Psoas muscle (tissue), 8 donors: Measurements from ENCODE around the gene SIGLEC6. TPM values are rescaled to one million over a fixed set of nuclear protein-coding genes. Genes with fewer than 3 reads are reported as not detected.

Experiments
- ATAC-seq, 4 donors: fragments of 200-7000 bp; cut with Tn5 transposase; one replicate each; pipeline ENCODE4 v1.9.1; 2020; ENCODE audit warnings: moderate library complexity in 3 of 4, mild to moderate bottlenecking in 2 of 4
- DNase-seq, 2 donors: peaks; one replicate each; pipeline ENCODE4 v3.0.0-alpha.2; 2020
- H3K27ac ChIP-seq: fragments of 200-600 bp; one replicate; pipeline ENCODE4 v1.8.0; 2022
- H3K27me3 ChIP-seq, 3 donors: fragments of 200-600 bp in 1 of 3; one replicate each; pipeline versions ENCODE4 v1.6.1 to v1.8.0; 2013 to 2022; ENCODE audit warnings: low read length in 2 of 3, mild to moderate bottlenecking in 2 of 3, moderate library complexity in 1 of 3; ENCODE audit not compliant: insufficient read depth in 3 of 3
- H3K36me3 ChIP-seq, 2 donors: fragments of 200-600 bp in 1 of 2; one replicate each; pipeline versions ENCODE4 v1.6.1 to v1.8.0; 2013 to 2022; ENCODE audit warnings: low read depth in 1 of 2, mild to moderate bottlenecking in 1 of 2, moderate library complexity in 1 of 2; ENCODE audit not compliant: insufficient read depth in 1 of 2
- H3K4me1 ChIP-seq: fragments of 200-600 bp; one replicate; pipeline ENCODE4 v1.8.0; 2022
- H3K4me3 ChIP-seq: fragments of 200-600 bp; one replicate; pipeline ENCODE4 v1.8.0; 2022; ENCODE audit warnings: mild to moderate bottlenecking
- H3K9me3 ChIP-seq: fragments of 200-600 bp; one replicate; pipeline ENCODE4 v1.8.0; 2022
- WGBS, 3 donors: extraction: QIAGEN DNeasy Blood & Tissue Kit; methylation state at CpG; one replicate each; pipeline versions ENCODE4 v1.1.6 to v1.1.7; 2013; 5-methylcytosine and 5-hydroxymethylcytosine counted together
- intact Hi-C, 2 donors: fragments of 100-400 bp; cut with DNase I; formaldehyde crosslinking; loops; one replicate each; pipeline versions ENCODE4 v1.11.0 to v1.14.2; 2022
- polyA plus RNA-seq, 3 donors: library from polyadenylated mRNA; stranded (reverse); fragments of 200-250 nt; gene quantifications; one replicate each; pipeline ENCODE4 v1.2.3, GENCODE V29; 2013
- total RNA-seq, 4 donors: library from RNA; stranded (reverse); fragmentation: NEBNext Ultra II Directional in 2 of 4; extraction: Animal tissue kit (Norgen Biotek cat#: 25700) in 2 of 4; gene quantifications; one replicate each; pipeline versions ENCODE4 v1.2.1 to v1.2.4, GENCODE V29; 2021 to 2023
- TF ChIP-seq, protein P1 (sequence below): fragments of 200-600 bp; IDR thresholded peaks from one replicate; pipeline ENCODE4 v1.8.0; 2022; ENCODE audit warnings: antibody characterized with exemption
- donor health status: healthy with polysubstance abuse.
- donor health status: DM: no; HTN: no; CAD: no; lungs with moderate emphysema.
- donor health status: Bipolar disorder and iron deficiency.
- donor health status: healthy.
- donor health status: DM: yes; HTN: yes; CAD: no.
- donor health status: DM: no; HTN: no; CAD: no.
- donor health status: DM: no; HTN: no; CAD: no.
- donor health status: DM: yes; HTN: yes; CAD: no.

Gene SIGLEC6
- total and polyA plus RNA-seq, 7 donors: 0.03 to 0.40 (median 0.22) TPM; not detected in 2

DNA sequence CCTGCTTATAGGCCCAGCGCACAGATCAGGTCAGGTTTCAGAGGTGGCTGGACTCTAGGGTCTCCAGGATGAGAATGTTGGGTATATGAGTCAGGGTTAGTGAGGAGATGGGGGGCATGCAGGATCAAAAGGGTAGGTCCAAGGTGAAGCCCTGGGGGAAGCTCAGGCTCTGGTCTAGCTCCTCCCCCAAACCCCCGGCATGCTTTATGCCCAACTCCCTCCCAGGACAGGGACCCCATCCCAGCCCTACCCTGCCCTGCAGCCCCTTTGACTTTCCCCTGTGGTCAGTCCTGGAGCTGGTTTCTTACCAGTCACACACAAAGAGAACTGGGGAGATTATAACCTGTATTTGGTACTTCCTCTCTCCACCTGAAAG lies 62.9 kb downstream of the SIGLEC6 start:
- 69 to 88% (median 74%) methylated on average over 2 of the region's 2 CpGs for WGBS, 3 donors
- ATAC-seq: no peak

DNA sequence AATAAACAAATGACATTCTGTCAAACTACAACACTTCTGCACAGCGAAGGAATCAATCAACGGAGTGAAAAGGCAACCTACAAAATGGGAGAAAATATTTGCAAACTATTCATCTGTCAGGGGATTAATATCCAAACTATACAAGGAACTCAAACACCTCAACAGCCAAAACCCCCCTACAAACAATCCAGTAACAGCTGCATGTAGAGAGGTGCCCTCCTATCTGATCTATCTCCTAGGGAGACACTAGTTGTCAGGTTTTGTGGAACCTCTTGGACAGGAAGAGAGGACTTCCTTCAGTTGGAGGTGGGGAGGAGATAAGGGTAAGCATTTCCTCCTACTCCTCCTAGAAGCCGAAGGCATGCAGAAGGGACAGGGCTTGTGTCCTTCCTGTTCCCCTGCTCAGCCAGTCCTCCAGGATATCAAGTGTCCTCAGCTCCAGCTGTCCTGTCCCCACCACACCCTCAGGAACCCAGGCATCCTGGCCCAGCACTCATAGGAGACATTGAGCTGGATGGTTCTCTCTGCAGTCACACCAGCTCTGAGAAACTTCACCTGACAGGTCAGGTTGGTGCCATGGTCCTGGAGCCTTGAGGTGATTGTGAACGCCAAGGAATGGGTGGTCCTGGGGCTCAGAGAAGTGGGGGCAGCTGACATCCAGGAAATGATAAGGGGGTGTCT lies 63.5 kb downstream of the SIGLEC6 start:
- DNase-seq (no peak), ATAC-seq (no peak)
- Histone ChIP-seq H3K9me3 (no peaks in the 10 kb centered on the region), H3K36me3 (no peaks in the 10 kb centered on the region), H3K27ac (no peak overlapping the region), H3K27me3 (peaks cover 0 to 7% (median 0%) of the 10 kb centered on the region in 3 donors), H3K4me3 (no peak overlapping the region), H3K4me1 (no peaks in the 10 kb centered on the region)
- intact Hi-C loops: no loop called here
- TF ChIP-seq, protein P1, sequence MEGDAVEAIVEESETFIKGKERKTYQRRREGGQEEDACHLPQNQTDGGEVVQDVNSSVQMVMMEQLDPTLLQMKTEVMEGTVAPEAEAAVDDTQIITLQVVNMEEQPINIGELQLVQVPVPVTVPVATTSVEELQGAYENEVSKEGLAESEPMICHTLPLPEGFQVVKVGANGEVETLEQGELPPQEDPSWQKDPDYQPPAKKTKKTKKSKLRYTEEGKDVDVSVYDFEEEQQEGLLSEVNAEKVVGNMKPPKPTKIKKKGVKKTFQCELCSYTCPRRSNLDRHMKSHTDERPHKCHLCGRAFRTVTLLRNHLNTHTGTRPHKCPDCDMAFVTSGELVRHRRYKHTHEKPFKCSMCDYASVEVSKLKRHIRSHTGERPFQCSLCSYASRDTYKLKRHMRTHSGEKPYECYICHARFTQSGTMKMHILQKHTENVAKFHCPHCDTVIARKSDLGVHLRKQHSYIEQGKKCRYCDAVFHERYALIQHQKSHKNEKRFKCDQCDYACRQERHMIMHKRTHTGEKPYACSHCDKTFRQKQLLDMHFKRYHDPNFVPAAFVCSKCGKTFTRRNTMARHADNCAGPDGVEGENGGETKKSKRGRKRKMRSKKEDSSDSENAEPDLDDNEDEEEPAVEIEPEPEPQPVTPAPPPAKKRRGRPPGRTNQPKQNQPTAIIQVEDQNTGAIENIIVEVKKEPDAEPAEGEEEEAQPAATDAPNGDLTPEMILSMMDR: no peak
- 62 to 71% (median 68%) methylated on average over 4 of the region's 4 CpGs for WGBS, 3 donors

More for the DNA sequence above, 62.9 kb downstream of the SIGLEC6 start:
- Histone ChIP-seq H3K27me3 (peaks cover 0 to 3% (median 0%) of the 10 kb centered on the region in 3 donors), H3K4me1 (no peaks in the 10 kb centered on the region), H3K36me3 (no peaks in the 10 kb centered on the region), H3K27ac (no peak overlapping the region), H3K4me3 (no peak overlapping the region), H3K9me3 (no peaks in the 10 kb centered on the region)
- TF ChIP-seq, protein P1: no peak
- intact Hi-C loops: no loop called here
- DNase-seq: no peak

Other genes starting within 250 kb of the SIGLEC6 start
- under 1 TPM in 1 of 4 donors, not detected in 3; 0.10 TPM for gene IGLON5, start 220.0 kb downstream of the SIGLEC6 start, total RNA-seq
- under 1 TPM in 1 of 3 donors, not detected in 2; 0.03 TPM for gene IGLON5, start 220.0 kb downstream of the SIGLEC6 start, polyA plus RNA-seq
- 1 to 10 TPM in 1 of 4 donors, under 1 TPM in 3; 0.42 to 1.1 (median 0.63) TPM for gene VSIG10L, start 189.5 kb downstream of the SIGLEC6 start, total RNA-seq
- gene VSIG10L, start 189.5 kb downstream of the SIGLEC6 start, polyA plus RNA-seq: 1 to 10 TPM in 2 of 3 donors, under 1 TPM in 1; 0.35 to 2.3 (median 1.5) TPM
- gene ETFB, start 165.3 kb downstream of the SIGLEC6 start, total RNA-seq: 100 to 1,000 TPM in 3 of 4 donors, 10 to 100 TPM in 1; 91.8 to 172 (median 141) TPM
- 100 to 1,000 TPM; 130 to 170 (median 165) TPM for gene ETFB, start 165.3 kb downstream of the SIGLEC6 start, polyA plus RNA-seq
- 1 to 10 TPM in 1 of 4 donors, under 1 TPM in 2, not detected in 1; 0.85 to 1.8 (median 0.88) TPM for gene CLDND2, start 162.7 kb downstream of the SIGLEC6 start, total RNA-seq
- under 1 TPM in 2 of 3 donors, not detected in 1; 0.30 to 0.39 TPM for gene CLDND2, start 162.7 kb downstream of the SIGLEC6 start, polyA plus RNA-seq
- gene NKG7, start 159.0 kb downstream of the SIGLEC6 start, total RNA-seq: 1 to 10 TPM in 3 of 4 donors, under 1 TPM in 1; 0.62 to 2.9 (median 1.9) TPM
- gene NKG7, start 159.0 kb downstream of the SIGLEC6 start, polyA plus RNA-seq: 1 to 10 TPM in 1 of 3 donors, under 1 TPM in 2; 0.61 to 1.2 (median 0.68) TPM
- not detected for gene LIM2, start 143.7 kb downstream of the SIGLEC6 start, total RNA-seq
- not detected for gene LIM2, start 143.7 kb downstream of the SIGLEC6 start, polyA plus RNA-seq
- not detected for gene C19orf84, start 141.1 kb downstream of the SIGLEC6 start, total RNA-seq
- gene C19orf84, start 141.1 kb downstream of the SIGLEC6 start, polyA plus RNA-seq: not detected
- 1 to 10 TPM in 1 of 4 donors, under 1 TPM in 3; 0.64 to 1.1 (median 0.79) TPM for gene SIGLEC10, start 114.0 kb downstream of the SIGLEC6 start, total RNA-seq
- gene SIGLEC10, start 114.0 kb downstream of the SIGLEC6 start, polyA plus RNA-seq: under 1 TPM; 0.09 to 0.98 (median 0.11) TPM
- gene SIGLEC8, start 73.2 kb downstream of the SIGLEC6 start, total RNA-seq: under 1 TPM in 2 of 4 donors, not detected in 2; 0.13 to 0.14 TPM
- gene SIGLEC8, start 73.2 kb downstream of the SIGLEC6 start, polyA plus RNA-seq: under 1 TPM in 2 of 3 donors, not detected in 1; 0.03 to 0.09 TPM
- not detected for gene CEACAM18, start 53.1 kb downstream of the SIGLEC6 start, total RNA-seq
- gene CEACAM18, start 53.1 kb downstream of the SIGLEC6 start, polyA plus RNA-seq: not detected
- gene SIGLEC12, start 29.9 kb downstream of the SIGLEC6 start, total RNA-seq: under 1 TPM in 3 of 4 donors, not detected in 1; 0.13 to 0.20 (median 0.13) TPM
- under 1 TPM in 2 of 3 donors, not detected in 1; 0.05 to 0.11 TPM for gene SIGLEC12, start 29.9 kb downstream of the SIGLEC6 start, polyA plus RNA-seq
- 1 to 10 TPM; 4.4 to 8.9 (median 6.7) TPM for gene ZNF175, start 39.6 kb upstream of the SIGLEC6 start, total RNA-seq
- 1 to 10 TPM; 2.3 to 6.2 (median 3.0) TPM for gene ZNF175, start 39.6 kb upstream of the SIGLEC6 start, polyA plus RNA-seq
- under 1 TPM in 2 of 4 donors, not detected in 2; 0.56 to 0.65 TPM for gene SIGLEC5, start 98.7 kb upstream of the SIGLEC6 start, total RNA-seq
- under 1 TPM in 1 of 3 donors, not detected in 2; 0.01 TPM for gene SIGLEC5, start 98.7 kb upstream of the SIGLEC6 start, polyA plus RNA-seq
- 1 to 10 TPM in 3 of 4 donors, under 1 TPM in 1; 0.93 to 1.9 (median 1.1) TPM for gene SIGLEC14, start 115.2 kb upstream of the SIGLEC6 start, total RNA-seq
- gene SIGLEC14, start 115.2 kb upstream of the SIGLEC6 start, polyA plus RNA-seq: under 1 TPM; 0.07 to 0.49 (median 0.10) TPM
- 1 to 10 TPM; 2.9 to 4.2 (median 3.5) TPM for gene SPACA6, start 161.7 kb upstream of the SIGLEC6 start, total RNA-seq
- gene SPACA6, start 161.7 kb upstream of the SIGLEC6 start, polyA plus RNA-seq: 1 to 10 TPM; 1.5 to 5.2 (median 2.1) TPM
- gene HAS1, start 192.3 kb upstream of the SIGLEC6 start, total RNA-seq: under 1 TPM in 2 of 4 donors, not detected in 2; 0.32 to 0.46 TPM
- under 1 TPM; 0.04 to 0.25 (median 0.04) TPM for gene HAS1, start 192.3 kb upstream of the SIGLEC6 start, polyA plus RNA-seq
- gene FPR1, start 220.2 kb upstream of the SIGLEC6 start, total RNA-seq: 1 to 10 TPM; 1.5 to 6.7 (median 3.5) TPM
- 1 to 10 TPM in 1 of 3 donors, under 1 TPM in 2; 0.45 to 2.1 (median 0.55) TPM for gene FPR1, start 220.2 kb upstream of the SIGLEC6 start, polyA plus RNA-seq
- gene FPR2, start 229.5 kb upstream of the SIGLEC6 start, total RNA-seq: under 1 TPM; 0.30 to 0.98 (median 0.68) TPM
- gene FPR2, start 229.5 kb upstream of the SIGLEC6 start, polyA plus RNA-seq: under 1 TPM; 0.06 to 0.21 (median 0.08) TPM